ENCODE results near the gene ANO10.

The ANO10 gene

DNA sequence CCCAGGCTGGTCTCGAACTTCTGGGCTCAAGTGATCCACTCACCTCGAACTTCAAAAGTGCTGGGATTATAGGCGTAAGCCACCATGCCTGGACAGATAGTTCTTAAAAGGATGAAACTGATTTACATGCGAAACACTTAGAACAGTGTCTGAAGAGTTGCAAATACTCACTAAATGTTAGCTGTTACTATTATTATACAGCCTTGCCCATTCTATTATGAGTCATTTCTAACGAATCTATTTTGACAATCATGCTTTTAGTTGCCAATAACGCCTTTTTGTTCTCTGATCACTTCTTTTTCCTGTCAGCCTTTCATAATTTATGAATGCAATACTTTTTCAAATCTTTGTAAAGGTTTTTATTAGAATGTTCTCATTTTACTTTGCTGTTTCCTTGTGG is 222.8 kb downstream of the ANO10 start:
- Histone ChIP-seq H3K4me2 (ENCODE audit: low read length) (no peak overlapping the region), H3K4me1 (ENCODE audit: insufficient read depth, low read length, severe bottlenecking) (no peaks in the 10 kb centered on the region), H3K36me3 (ENCODE audit: insufficient read depth, low read length) (no peaks in the 10 kb centered on the region), H3K4me3 (ENCODE audit: low read depth, low read length, poor library complexity, severe bottlenecking) (no peak overlapping the region), H3K9me2 (ENCODE audit: low read depth, low read length) (no peaks in the 10 kb centered on the region), H3K79me2 (ENCODE audit: insufficient read depth, low read length) (no peaks in the 10 kb centered on the region), H3K27me3 (ENCODE audit: insufficient read depth, low read length) (no peaks in the 10 kb centered on the region; the same call in 1 of the 2 replicates), H4K20me1 (ENCODE audit: insufficient read depth, low read length) (no peaks in the 10 kb centered on the region), H3K27ac (ENCODE audit: low read depth, low read length, poor library complexity, severe bottlenecking) (no peak overlapping the region), H3F3A (ENCODE audit: insufficient read depth, low read length) (no peaks in the 10 kb centered on the region), H3K9ac (ENCODE audit: low read length) (no peak overlapping the region), H3K9me3 (ENCODE audit: low read length) (no peaks in the 10 kb centered on the region), H2AFZ (ENCODE audit: low read length) (no peak overlapping the region)
- no peak for TF ChIP-seq EZH2 (IDR thresholded peaks at IDR 0.05; ENCODE audit: borderline replicate concordance, low read length)
- TF ChIP-seq, protein P1, sequence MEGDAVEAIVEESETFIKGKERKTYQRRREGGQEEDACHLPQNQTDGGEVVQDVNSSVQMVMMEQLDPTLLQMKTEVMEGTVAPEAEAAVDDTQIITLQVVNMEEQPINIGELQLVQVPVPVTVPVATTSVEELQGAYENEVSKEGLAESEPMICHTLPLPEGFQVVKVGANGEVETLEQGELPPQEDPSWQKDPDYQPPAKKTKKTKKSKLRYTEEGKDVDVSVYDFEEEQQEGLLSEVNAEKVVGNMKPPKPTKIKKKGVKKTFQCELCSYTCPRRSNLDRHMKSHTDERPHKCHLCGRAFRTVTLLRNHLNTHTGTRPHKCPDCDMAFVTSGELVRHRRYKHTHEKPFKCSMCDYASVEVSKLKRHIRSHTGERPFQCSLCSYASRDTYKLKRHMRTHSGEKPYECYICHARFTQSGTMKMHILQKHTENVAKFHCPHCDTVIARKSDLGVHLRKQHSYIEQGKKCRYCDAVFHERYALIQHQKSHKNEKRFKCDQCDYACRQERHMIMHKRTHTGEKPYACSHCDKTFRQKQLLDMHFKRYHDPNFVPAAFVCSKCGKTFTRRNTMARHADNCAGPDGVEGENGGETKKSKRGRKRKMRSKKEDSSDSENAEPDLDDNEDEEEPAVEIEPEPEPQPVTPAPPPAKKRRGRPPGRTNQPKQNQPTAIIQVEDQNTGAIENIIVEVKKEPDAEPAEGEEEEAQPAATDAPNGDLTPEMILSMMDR (IDR thresholded peaks at IDR 0.05; ENCODE audit: low read length): no peak

GRCh38 chr3:43394041-43394554 is 227.7 kb downstream of the ANO10 start:
- Histone ChIP-seq H3K9me3 (ENCODE audit: low read length) (no peaks in the 10 kb centered on the region), H3K9me2 (ENCODE audit: low read depth, low read length) (no peaks in the 10 kb centered on the region), H3F3A (ENCODE audit: insufficient read depth, low read length) (no peaks in the 10 kb centered on the region), H3K4me3 (ENCODE audit: low read depth, low read length, poor library complexity, severe bottlenecking) (no peak overlapping the region), H3K27me3 (ENCODE audit: insufficient read depth, low read length) (no peaks in the 10 kb centered on the region), H3K79me2 (ENCODE audit: insufficient read depth, low read length) (no peaks in the 10 kb centered on the region), H3K36me3 (ENCODE audit: insufficient read depth, low read length) (no peaks in the 10 kb centered on the region), H3K27ac (ENCODE audit: low read depth, low read length, poor library complexity, severe bottlenecking) (no peak overlapping the region), H2AFZ (ENCODE audit: low read length) (no peak overlapping the region), H3K4me1 (ENCODE audit: insufficient read depth, low read length, severe bottlenecking) (peaks cover 8% of the 10 kb centered on the region), H3K4me2 (ENCODE audit: low read length) (no peak overlapping the region), H4K20me1 (ENCODE audit: insufficient read depth, low read length) (no peaks in the 10 kb centered on the region), H3K9ac (ENCODE audit: low read length) (no peak overlapping the region)
- TF ChIP-seq, protein P1 (IDR thresholded peaks at IDR 0.05; ENCODE audit: low read length): no peak
- no peak for TF ChIP-seq EZH2 (IDR thresholded peaks at IDR 0.05; ENCODE audit: borderline replicate concordance, low read length)

- Histone ChIP-seq H2AFZ (ENCODE audit: low read length) (no peak overlapping the region), H3K36me3 (ENCODE audit: insufficient read depth, low read length) (no peaks in the 10 kb centered on the region), H3K4me2 (ENCODE audit: low read length) (no peak overlapping the region), H3K27ac (ENCODE audit: low read depth, low read length, poor library complexity, severe bottlenecking) (no peak overlapping the region), H3K9ac (ENCODE audit: low read length) (no peak overlapping the region), H3K4me3 (ENCODE audit: low read depth, low read length, poor library complexity, severe bottlenecking) (no peak overlapping the region), H3K9me3 (ENCODE audit: low read length) (no peaks in the 10 kb centered on the region), H4K20me1 (ENCODE audit: insufficient read depth, low read length) (no peaks in the 10 kb centered on the region), H3K9me2 (ENCODE audit: low read depth, low read length) (no peaks in the 10 kb centered on the region), H3K79me2 (ENCODE audit: insufficient read depth, low read length) (no peaks in the 10 kb centered on the region), H3K4me1 (ENCODE audit: insufficient read depth, low read length, severe bottlenecking) (peaks cover 8% of the 10 kb centered on the region), H3K27me3 (ENCODE audit: insufficient read depth, low read length) (no peaks in the 10 kb centered on the region), H3F3A (ENCODE audit: insufficient read depth, low read length) (no peaks in the 10 kb centered on the region)
- TF ChIP-seq EZH2 (IDR thresholded peaks at IDR 0.05; ENCODE audit: borderline replicate concordance, low read length): no peak
- TF ChIP-seq, protein P1 (IDR thresholded peaks at IDR 0.05; ENCODE audit: low read length): no peak
These were observed 230.2 kb downstream of the ANO10 start for GRCh38 chr3:43391621-43392020.

Measured in OCI-LY1 (cell line).